Activated CD4-positive, alpha-beta T cell treated with anti-CD3 and anti-CD28 coated beads, Interleukin-2, Interleukin-4, amounts not matched to agents 100 ng/mL and 50 ng/mL, durations not matched to agents 16 hours and 8 hours (primary cell): Measurements from ENCODE around the gene SPRR2B.
"Not testable (repeated sequence)": the region's sequence is repeated elsewhere in the genome, so short reads cannot be mapped to it uniquely, and the experiment has no call there.

ENCODE experiments used
- DNase-seq: peaks from one replicate; pipeline ENCODE4 v3.0.0-alpha.2; 2020; ENCODE audit warnings: low spot score

SPRR2B gene

DNA sequence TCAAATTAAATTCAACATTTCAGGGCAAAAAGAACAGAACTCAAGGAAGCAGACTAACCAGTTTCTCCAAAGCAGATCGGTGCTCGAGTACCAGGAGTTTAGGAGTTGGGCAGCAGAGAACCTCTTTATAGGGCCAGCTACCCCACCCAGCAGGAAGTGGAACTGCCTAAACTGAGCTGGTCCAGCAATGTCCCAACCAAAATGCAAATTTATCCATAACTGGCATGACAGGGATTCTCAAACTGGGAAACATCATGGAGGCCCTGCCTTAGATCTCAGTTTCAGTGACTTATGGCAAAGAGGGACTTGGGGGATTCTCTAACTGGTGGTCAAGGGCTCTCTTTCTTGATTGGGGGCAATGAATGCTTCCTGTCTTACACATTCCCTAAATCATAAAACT is at the start of gene SPRR2B:
SPRR2B (minus strand) TSS at position 101 of the 400 bp plus-strand sequence. CDS start 772 bp downstream, outside the sequence.
- no peak for DNase-seq

DNA sequence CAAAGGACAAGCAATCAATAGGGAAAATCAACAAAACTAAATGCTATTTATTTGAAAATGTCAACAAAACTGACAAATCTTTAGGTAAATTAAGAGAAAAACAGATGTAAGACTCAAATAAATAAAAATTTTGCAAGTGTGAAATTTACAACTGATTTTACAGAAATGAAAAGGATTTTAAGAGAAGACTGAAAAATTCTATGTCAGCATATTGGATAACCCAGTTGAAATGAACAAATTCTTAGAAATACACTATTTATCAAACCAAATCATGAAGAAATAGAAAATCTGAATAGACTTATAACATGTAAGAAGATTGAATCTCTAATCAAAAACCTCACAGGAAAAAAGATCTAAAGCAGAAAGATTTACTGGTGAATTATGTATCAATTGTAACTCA is 49.5 kb upstream of the SPRR2B start:
- DNase-seq, result no peak

DNA sequence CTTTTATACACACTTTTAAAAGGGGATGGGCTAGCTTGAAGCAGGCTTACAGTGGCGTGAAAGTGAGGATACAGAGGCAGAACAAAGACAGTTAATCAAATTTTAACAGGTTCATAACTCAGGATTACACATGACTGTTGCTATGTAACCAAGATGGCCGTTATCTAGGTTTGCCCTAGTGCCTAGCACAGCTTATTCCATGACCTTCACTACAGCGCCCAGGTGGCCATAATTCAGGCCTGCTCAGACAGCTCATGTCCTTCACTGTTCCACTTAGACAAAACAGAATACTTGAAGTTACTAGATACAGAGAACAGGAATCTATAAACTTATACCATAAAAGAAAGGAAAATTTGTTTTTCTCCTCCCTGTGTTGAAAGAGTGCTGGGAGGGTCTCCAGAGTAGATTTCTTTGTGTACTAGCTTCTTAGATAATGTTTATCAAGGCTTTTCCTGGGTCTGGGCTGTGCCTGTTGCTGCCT is 48.1 kb upstream of the SPRR2B start:
- no peak for DNase-seq

DNA sequence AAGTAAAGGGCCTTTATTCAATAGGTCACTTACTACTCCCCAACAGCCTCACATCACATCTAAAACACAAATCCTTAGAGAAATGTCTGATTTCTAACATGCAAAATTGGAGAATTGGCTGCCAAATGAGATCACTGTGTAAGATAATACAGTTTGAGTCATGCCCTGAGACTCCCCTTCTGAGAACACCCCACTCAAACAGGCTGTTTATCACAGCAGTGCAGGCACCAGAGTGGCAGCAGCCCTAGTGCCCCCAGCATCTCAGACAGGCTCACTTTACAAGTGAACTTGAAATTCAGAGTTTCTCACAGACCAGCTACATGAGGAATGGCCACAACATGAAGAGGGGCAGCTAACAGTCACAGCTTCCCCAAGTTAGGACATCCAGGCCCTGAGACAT is 43.9 kb upstream of the SPRR2B start:
- not testable (repeated sequence) for DNase-seq

DNA sequence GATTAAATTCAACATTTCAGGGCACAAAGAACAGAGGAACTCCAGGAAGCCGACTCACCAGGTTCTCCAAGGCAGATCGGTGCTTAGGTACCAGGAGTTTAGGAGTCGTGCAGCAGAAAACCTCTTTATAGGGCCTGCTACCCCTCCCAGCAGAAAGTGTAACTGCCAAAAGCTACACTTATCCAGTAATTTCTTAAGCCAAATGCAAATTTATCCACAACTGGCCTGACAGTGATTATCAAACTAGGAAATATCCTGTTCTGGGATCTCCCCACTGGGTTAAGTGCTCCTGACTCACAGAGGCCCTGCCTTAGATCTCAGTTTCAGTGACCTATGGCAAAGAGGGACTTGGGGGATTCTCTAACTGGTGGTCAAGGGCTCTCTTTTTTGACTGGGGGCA is 42.0 kb upstream of the SPRR2B start, which contains the start of gene SPRR2F:
SPRR2F (minus strand) TSS at position 101 of the 400 bp plus-strand sequence. CDS start 783 bp downstream, outside the sequence.
- no peak for DNase-seq

DNA sequence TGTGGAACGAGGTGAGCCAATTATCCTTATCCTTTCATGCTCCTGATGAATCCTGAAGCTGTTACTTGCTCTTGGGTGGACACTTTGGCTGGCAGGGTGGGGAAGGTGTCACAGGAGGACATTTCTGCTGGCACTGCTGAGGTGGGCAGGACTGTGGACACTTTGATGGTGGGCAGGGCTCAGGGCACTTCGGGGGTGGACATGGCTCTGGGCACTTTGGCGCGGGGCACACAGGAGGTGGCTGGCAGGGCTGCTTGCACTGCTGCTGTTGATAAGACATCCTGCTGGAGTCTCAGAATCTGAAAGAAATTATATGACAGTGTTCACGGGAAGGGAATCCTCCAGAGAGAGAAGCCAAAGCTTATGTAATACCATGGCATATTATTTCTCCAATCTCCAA is 41.0 kb upstream of the SPRR2B start:
- not testable (repeated sequence) for DNase-seq

DNA sequence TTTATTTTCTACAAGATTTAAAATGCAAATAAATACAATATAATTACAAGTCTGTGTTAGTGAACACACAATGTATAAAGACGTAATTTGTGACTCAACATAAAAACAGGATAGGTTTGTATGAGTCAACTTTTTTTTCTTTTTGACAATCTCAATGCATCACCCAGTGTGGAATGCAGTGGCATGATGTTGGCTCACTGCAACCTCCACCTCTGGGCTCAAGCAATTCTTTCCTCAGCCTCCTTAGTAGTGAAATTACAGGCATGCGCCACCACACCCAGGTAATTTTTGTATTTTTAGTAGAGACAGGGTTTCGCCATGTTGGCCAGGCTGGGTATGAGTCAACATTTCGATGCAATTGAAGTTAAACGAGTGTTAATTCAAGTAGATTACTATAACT is 28.8 kb upstream of the SPRR2B start:
- DNase-seq, result peak; percentile 14

DNA sequence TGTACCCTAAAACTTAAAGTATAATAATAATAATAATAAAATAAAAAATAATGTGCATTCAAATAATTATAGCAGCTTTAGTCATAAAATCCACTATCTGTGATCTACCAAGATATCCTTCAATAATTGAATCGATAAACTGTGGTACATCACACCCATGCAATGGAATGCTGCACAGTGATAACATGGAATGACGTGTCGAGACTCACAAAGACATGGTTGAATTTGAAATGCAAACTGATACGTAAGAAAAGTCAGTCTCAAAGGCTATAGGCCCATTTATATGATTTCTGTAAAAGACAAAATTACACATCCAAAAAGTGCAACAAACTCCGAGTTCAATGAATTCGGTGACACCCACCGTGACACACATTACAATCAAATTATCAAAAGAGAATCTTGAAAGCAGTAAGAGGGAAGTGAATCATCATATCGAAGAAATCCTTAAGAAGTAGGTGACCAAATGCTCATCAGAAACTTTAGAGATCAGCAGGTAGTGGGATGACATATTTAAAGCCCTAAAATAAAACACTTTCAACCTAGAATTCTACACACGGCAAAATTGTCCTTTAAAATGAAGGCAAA is 28.1 kb upstream of the SPRR2B start:
- DNase-seq, result no peak

DNA sequence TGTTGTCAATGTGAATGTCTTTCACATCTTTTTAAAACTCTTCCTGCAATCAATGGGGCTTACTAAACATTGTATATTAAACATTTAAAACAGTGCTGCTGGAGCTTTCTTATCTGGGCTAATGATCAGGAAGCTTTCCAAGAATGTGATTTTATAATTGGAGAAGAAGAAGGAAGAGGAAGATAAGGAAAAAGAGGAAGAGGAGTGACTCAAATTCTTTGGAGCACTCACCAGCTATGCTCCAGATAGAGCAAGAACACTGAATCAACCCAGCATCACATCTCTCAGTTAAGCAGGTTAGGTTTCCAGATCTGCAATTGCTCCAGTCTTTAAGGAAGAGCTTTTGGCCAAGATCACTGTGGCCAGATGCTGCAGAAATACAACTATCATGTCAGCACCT is 24.4 kb upstream of the SPRR2B start:
- no peak for DNase-seq

DNA sequence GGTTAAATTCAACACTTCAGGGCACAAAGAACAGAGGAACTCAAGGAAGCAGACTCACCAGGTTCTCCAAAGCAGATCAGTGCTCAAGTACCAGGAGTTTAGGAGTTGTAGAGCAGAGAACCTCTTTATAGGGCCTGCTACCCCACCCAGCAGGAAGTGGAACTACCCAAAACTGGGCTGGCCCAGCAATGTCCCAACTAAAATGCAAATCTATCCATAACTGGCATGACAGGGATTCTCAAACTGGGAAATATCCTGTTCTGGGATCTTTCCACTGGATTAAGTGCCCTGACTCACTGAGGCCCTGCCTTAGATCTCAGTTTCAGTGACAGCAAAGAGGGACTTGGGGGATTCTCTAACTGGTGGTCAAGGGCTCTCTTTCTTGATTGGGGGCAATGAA is 23.0 kb upstream of the SPRR2B start, which contains the start of gene SPRR2E:
SPRR2E (minus strand) TSS at position 101 of the 400 bp plus-strand sequence. CDS start 775 bp downstream, outside the sequence.
- no peak for DNase-seq

DNA sequence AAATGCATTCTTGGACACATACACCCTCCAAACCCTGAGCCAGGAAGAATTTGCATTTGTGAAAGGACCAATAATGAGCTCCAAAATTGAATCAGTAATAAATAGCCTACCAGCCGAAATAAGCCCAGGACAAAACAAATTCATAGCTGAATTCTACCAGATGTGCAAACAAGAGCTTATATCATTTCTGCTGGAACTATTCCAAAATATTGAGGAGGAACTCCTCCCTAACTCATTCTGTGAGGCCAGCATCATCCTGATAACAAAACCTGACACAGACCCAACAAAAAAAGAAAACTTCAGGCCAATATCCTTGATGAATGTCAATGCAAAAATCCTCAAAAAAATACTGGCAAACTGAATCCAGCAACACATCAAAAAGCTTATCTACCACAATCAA is 16.2 kb upstream of the SPRR2B start:
- DNase-seq, result no peak

DNA sequence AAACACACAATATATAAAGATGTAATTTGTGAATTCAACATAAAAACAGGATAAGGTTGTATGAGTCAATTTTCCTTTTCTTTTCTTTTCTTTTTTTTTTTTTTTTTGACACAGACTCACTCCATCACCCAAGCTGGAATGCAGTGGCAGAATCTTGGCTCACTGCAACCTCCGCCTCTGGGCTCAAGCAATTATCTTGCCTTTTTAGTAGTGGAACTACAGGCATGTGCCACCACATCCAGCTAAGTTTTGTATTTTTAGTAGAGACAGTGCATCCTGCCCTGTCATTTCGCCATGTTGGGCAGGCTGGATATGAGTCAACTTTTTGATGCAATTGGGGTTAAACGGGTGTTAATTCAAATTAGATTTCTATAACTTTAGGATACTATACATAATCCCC is 10.3 kb upstream of the SPRR2B start:
- no peak for DNase-seq

DNA sequence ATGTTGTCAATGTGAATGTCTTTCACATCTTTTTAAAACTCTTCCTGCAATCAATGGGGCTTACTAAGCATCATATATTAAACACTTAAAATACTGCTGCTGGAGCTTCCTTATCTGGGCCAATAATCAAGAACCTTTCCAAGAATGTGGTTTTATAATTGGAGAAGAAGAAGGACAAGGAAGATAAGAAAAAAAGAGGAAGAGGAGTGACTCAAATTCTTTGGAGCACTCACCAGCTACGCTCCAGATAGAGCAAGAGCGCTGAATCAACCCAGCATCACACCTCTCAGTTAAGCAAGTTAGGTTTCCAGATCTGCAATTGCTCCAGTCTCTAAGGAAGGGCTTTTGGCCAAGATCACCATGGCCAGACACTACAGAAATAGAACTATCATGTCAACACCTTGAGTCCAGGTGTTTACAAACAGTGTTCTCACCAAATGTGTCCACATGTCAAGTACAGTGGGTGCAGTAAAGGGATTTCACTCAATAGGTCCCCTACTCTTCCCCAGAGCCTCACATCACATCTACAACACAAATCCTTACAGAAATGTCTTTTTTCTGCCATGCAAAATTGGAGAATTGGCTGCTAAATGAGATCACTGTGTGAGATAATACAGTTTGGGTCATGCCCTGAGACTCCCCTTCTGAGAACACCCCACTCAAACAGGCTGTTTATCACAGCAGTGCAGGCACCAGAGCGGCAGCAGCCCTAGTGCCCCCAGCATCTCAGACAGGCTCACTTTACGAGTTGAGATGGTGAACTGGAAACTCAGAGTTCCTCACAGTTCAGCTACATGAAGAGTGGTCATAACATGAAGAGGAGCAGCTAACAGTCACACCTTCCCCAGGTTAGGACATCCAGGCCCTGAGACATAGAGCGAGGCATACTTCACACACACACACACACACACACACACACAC is 1.7 kb upstream of the SPRR2B start:
- DNase-seq, result no peak

DNA sequence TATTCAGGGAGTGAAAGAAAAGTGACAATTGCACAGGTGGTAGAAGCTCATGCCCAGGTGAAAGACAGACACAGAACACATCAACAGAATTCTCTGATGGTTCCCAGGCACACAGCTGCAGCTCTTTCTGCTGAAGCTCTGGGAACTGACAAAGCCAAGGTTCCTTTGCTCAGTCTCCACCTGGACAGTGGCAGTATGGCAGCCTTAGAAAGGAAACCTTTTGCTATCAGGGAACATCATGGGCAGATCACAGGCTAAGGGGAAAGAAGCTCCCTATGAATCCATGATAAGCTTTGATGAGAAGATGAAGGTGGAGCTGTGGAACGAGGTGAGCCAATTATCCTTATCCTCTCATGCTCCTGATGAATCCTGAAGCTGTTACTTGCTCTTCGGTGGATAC is 1.2 kb downstream of the SPRR2B start:
- no peak for DNase-seq

DNA sequence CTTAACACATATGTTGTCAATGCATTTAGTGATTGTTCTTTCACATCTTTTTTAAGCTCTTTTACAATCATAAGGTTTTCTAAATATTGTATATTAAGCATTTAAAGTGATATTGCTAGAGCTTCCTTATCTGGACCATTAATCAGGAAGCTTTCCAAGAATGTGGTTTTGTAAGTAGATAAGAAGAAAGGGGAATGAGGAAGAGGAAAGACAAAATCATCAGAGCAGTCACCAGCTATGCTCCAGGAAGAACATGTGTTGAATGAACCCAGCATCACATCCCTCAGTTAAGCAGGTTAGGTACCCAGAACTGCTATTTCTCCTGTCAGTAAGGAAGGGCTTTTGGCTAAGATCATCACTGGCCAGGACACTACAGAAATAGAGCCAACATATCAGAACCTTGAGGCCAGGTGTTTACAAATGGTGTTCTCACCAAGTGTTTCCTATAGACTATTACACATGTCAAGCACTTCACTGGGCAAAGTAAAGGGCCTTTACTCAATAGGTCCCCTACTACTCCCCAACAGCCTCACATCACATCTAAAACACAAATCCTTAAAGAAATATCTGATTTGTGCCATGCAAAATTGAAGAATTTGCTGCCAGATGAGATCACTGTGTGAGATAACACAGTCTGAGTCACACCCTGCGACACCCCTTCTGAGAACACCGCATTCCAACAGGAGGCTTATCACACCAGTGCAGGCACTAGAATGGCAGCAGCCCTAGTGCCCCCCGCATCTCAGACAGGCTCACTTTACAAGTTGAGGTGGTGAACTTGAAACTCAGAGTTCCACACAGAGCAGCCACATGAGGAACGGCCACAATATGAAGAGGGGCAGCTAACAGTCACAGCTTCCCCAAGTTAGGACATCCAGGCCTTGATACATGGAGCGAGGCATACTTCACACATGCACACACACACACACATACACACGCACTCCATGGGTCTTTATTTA is 12.3 kb downstream of the SPRR2B start:
- no peak for DNase-seq

DNA sequence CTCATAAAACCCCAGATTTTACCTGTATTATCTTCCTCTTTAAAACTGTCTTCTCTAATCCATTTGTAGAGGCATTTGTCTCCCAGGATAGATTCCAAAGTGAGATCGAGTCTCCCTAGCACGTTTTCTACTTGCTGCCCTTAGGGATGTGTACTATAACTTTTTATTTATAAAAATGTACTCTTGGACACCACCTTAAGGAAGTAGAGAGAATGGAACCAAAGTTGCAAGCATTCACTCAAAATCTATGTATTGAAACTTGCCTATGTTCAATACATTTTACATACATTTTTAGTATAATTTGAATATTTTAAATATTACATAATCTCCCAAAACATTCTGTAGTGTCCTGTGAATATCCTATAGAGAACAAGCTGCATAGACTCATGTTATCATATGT is 13.3 kb downstream of the SPRR2B start:
- DNase-seq, result no peak

DNA sequence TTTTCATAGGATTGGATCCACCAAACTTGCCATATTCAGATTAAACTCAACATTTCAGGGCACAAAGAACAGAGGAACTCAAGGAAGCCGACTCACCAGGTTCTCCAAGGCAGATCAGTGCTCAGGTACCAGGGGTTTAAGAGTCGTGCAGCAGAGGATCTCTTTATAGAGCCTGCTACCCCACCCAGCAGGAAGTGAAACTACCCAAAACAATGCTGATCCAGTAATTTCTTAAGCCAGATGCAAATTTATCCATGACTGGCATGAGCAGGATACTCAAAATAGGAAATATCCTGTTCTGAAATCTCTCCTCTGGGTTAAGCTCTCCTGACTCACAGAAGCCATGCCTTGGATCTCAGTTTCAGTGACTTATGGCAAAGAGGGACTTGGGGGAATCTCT is 14.0 kb downstream of the SPRR2B start, which contains the start of gene SPRR2A:
SPRR2A (minus strand) TSS at position 138 of the 400 bp plus-strand sequence. CDS start 777 bp downstream, outside the sequence.
- no peak for DNase-seq

DNA sequence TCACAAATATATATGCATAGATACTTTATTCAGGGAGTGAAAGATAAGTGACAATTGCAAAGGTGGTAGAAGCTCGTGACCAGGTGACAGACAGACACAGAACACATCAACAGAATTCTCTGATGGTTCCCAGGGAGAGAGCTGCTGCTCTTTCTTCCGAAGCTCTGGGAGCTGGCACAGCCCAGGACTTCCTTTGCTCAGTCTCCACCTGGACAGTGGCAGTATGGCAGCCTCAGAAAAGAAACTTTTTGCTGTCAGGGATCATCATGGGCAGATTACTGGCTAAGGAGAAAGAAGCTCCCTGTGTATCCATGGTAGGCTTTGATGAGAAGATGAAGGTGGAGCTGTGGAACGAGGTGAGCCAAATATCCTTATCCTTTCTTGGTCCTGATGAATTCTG is 15.3 kb downstream of the SPRR2B start:
- DNase-seq, result not testable (repeated sequence)

DNA sequence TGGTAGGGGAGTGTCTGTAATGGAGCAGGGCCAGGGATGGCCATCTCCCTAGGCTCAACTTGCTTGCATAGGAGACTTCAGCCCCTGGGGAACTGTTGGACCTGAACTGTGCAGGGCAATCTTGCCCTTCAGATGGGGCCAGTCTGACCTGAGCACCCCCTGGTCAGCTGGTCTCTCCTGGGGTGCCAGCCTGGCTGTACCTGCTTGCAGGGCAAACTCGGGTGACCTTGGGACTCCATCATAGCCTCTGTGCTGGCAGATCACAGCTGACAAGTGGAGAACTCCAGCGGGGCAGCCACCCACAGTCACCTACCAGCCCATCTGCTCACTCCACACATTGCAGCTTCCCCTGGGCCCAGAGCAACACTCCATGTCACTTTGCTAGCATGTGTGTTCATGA is 22.2 kb downstream of the SPRR2B start:
- no peak for DNase-seq

DNA sequence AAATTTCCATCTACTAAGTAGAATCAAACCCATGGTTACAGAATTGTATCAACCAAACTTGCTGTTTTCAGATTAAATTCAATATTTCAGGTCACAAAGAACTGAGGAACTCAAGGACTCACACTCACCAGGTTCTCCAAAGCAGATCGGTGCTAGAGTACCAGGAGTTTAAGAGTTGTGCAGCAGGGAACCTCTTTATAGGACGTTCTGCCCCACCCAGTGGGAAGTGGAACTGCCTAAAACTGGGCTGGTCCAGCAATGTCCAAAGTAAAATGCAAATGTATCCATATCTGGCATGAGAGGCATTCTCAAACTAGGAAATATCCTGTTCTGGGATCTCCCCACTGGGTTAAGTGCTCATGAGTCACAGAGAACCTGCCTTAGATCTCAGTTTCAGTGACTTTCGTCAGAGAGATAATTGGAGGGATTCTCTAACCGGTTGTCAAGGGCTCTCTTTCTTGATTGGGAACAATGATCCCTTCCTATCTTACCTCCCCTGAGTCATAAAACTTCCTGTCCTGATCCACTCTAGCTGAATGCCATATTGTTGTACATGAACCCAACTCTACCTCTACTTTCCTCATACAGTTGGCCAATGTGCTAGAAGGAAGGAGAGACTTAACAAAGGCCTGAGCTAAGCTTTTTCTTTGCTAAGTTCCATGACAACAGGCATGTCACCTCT is 30.3 kb downstream of the SPRR2B start, which contains the start of gene SPRR2D:
SPRR2D (minus strand) TSS at position 171 of the 682 bp plus-strand sequence. CDS start 774 bp downstream, outside the sequence.
- no peak for DNase-seq

DNA sequence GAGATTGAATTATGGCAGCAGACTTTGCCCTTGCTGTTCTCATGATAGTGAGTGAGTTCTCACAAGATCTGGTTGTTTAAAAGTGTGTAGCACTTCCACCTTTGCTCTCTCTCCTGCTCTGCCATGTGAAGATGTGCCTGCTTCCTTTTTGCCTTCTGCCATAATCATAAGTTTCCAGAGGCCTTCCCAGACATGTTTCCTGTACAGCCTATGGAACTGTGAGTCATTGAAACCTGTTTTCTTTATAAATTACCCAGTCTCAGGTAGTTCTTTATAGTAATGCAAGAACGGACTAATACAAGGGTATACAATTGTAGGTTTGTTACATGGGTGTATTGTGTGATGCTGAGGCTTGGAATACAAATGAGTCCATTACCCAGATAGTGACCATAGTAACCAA is 36.2 kb downstream of the SPRR2B start:
- no peak for DNase-seq
